SK-N-SH (cell line): ENCODE measurements around the gene DNAH7. TPM values are rescaled to one million over a fixed set of nuclear protein-coding genes. Genes with fewer than 3 reads are reported as not detected.

Experiments used
- CTCF ChIA-PET: fragments of 300-600, 350-600 bp; formaldehyde crosslinking; extraction: SDS; loops from one replicate; lab custom pipeline; 2021; lab: Yijun Ruan, JAX
- POLR2A ChIA-PET: fragments of 350-600 bp; sonication (Branson Sonifier 250); formaldehyde crosslinking; extraction: SDS; loops from one replicate; lab custom pipeline; 2020; ENCODE audit warnings: antibody characterized with exemption, inconsistent platforms; lab: Yijun Ruan, JAX
- DNase-seq: peaks from one replicate; pipeline ENCODE4 v3.0.0; 2012
- H2AFZ ChIP-seq: fragments of 200-600 bp; sonication (generic); 2 replicates; pipeline ENCODE4 v1.8.1; 2016; ENCODE audit warnings: antibody characterized with exemption, mild to moderate bottlenecking, low read depth
- H3F3A ChIP-seq: fragments of 200-600 bp; sonication (generic); replicated peaks from 2 replicates; pipeline ENCODE3; 2016; ENCODE audit warnings: antibody characterized with exemption, mild to moderate bottlenecking; ENCODE audit not compliant: insufficient read depth
- H3K27ac ChIP-seq, 2 experiments: fragments of 200-500 bp in 1 of 2; fragments of 200-600 bp in 1 of 2; sonication (Bioruptor generic) in 1 of 2; sonication (generic), shearing (Covaris generic) in 1 of 2; 2 replicates each; pipeline versions ENCODE4 v1.5.1 to v1.6.1; 2014 to 2016; ENCODE audit warnings: low read depth in 2 of 2, inconsistent platforms in 1 of 2, low read length in 1 of 2, mild to moderate bottlenecking in 1 of 2, mixed read lengths in 1 of 2
- H3K27me3 ChIP-seq: fragments of 200-600 bp; sonication (generic), shearing (Covaris generic); 2 replicates; pipeline ENCODE4 v1.6.1; 2016; ENCODE audit warnings: mixed run types; ENCODE audit not compliant: insufficient read depth
- H3K36me3 ChIP-seq, 2 experiments: fragments of 200-500 bp in 1 of 2; fragments of 200-600 bp in 1 of 2; sonication (Bioruptor generic) in 1 of 2; sonication (generic) in 1 of 2; replicated peaks in 1 of 2; 2 replicates each; pipeline versions ENCODE3 to v1.5.1; 2014 to 2016; ENCODE audit warnings: low read length in 1 of 2, mild to moderate bottlenecking in 1 of 2; ENCODE audit not compliant: insufficient read depth in 2 of 2, control insufficient read depth in 1 of 2
- H3K4me1 ChIP-seq, 2 experiments: fragments of 200-500 bp in 1 of 2; fragments of 200-600 bp in 1 of 2; sonication (Bioruptor generic) in 1 of 2; sonication (generic), shearing (Covaris generic) in 1 of 2; 2 replicates each; pipeline versions ENCODE4 v1.5.1 to v1.6.1; 2014 to 2016; ENCODE audit warnings: low read depth in 1 of 2, low read length in 1 of 2, mixed run types in 1 of 2; ENCODE audit not compliant: insufficient read depth in 2 of 2, control insufficient read depth in 1 of 2
- H3K4me2 ChIP-seq: fragments of 200-600 bp; sonication (generic), shearing (Covaris generic); 2 replicates; pipeline ENCODE4 v1.6.1; 2017; ENCODE audit warnings: mixed run types
- H3K4me3 ChIP-seq, 2 experiments: fragments of 200-500 bp in 1 of 2; fragments of 200-600 bp in 1 of 2; sonication (Bioruptor generic) in 1 of 2; sonication (generic), shearing (Covaris generic) in 1 of 2; 2 replicates each; pipeline versions ENCODE4 v1.5.1 to v1.8.1; 2014 to 2016; ENCODE audit warnings: low read depth in 2 of 2, inconsistent platforms in 1 of 2, low read length in 1 of 2, mild to moderate bottlenecking in 1 of 2, mixed read lengths in 1 of 2, moderate library complexity in 1 of 2
- H3K79me2 ChIP-seq: fragments of 200-600 bp; sonication (generic); 2 replicates; pipeline ENCODE4 v1.8.1; 2017; ENCODE audit warnings: mild to moderate bottlenecking; ENCODE audit not compliant: insufficient read depth
- H3K9ac ChIP-seq: fragments of 200-600 bp; sonication (generic); 2 replicates; pipeline ENCODE4 v1.6.1; 2017; ENCODE audit warnings: mixed run types
- H3K9me2 ChIP-seq: fragments of 200-600 bp; sonication (generic); 2 replicates; pipeline ENCODE4 v1.6.1; 2017; ENCODE audit warnings: mixed run types
- H3K9me3 ChIP-seq: fragments of 200-600 bp; sonication (generic); 2 replicates; pipeline ENCODE4 v1.6.1; 2017; ENCODE audit warnings: mixed run types, mild to moderate bottlenecking, moderate library complexity
- H4K20me1 ChIP-seq: fragments of 200-600 bp; sonication (generic); 2 replicates; pipeline ENCODE4 v1.6.1; 2017; ENCODE audit warnings: mild to moderate bottlenecking, mixed run types; ENCODE audit not compliant: insufficient read depth
- CHD2 ChIP-seq: fragments of 150-350 bp; IDR thresholded peaks from 2 replicates; pipeline ENCODE4 v1.6.1; 2018; ENCODE audit warnings: low read length; ENCODE audit not compliant: partially characterized antibody
- EP300 ChIP-seq, 2 experiments: IDR thresholded peaks; 2 replicates each; pipeline versions ENCODE4 v1.4.0 to v1.6.1; 2012; ENCODE audit warnings: borderline replicate concordance in 1 of 2, low read depth in 1 of 2, low read length in 1 of 2
- FOXM1 ChIP-seq: IDR thresholded peaks from 2 replicates; pipeline ENCODE4 v1.4.0; 2012; ENCODE audit warnings: low read depth, mild to moderate bottlenecking
- GATA2 ChIP-seq: sonication (generic); formaldehyde crosslinking; IDR thresholded peaks from 2 replicates; pipeline ENCODE4 v1.5.0; 2020; ENCODE audit warnings: mild to moderate bottlenecking, missing genetic modification reagents
- JUND ChIP-seq: IDR thresholded peaks from 2 replicates; pipeline ENCODE4 v1.4.0; 2012
- MAX ChIP-seq: IDR thresholded peaks from 2 replicates; pipeline ENCODE4 v1.4.0; 2012; ENCODE audit warnings: low read depth
- MEF2A ChIP-seq: IDR thresholded peaks from 2 replicates; pipeline ENCODE4 v1.4.0; 2012; ENCODE audit warnings: low read depth, borderline replicate concordance
- NFIC ChIP-seq: IDR thresholded peaks from 2 replicates; pipeline ENCODE4 v1.4.0; 2012; ENCODE audit warnings: borderline replicate concordance
- NRF1 ChIP-seq: IDR thresholded peaks from 2 replicates; pipeline ENCODE4 v1.6.1; 2012; ENCODE audit warnings: low read depth, mild to moderate bottlenecking, low read length
- PBX3 ChIP-seq: IDR thresholded peaks from 2 replicates; pipeline ENCODE4; 2012
- RAD21 ChIP-seq: IDR thresholded peaks from 2 replicates; pipeline ENCODE4 v1.6.1; 2012; ENCODE audit warnings: mild to moderate bottlenecking, low read length
- RCOR1 ChIP-seq: fragments of 150-350 bp; IDR thresholded peaks from 2 replicates; pipeline ENCODE4 v1.6.1; 2017; ENCODE audit warnings: antibody characterized with exemption, low read length
- REST ChIP-seq: IDR thresholded peaks from 2 replicates; pipeline ENCODE4 v1.6.1; 2012; ENCODE audit warnings: mild to moderate bottlenecking, low read depth, low read length, moderate library complexity
- RFX5 ChIP-seq: IDR thresholded peaks from 2 replicates; pipeline ENCODE4 v1.6.1; 2012; ENCODE audit warnings: mild to moderate bottlenecking, improper control_type of control experiment, low read length
- RXRA ChIP-seq: IDR thresholded peaks from 2 replicates; pipeline ENCODE4 v1.4.0; 2012; ENCODE audit warnings: low read depth, mild to moderate bottlenecking, borderline replicate concordance
- SMC3 ChIP-seq: IDR thresholded peaks from 2 replicates; pipeline ENCODE4 v1.6.1; 2012; ENCODE audit warnings: low read depth, low read length, improper control_type of control experiment
- TAF1 ChIP-seq: IDR thresholded peaks from 2 replicates; pipeline ENCODE4 v1.6.1; 2012; ENCODE audit warnings: low read depth, mild to moderate bottlenecking, low read length, moderate library complexity, borderline replicate concordance
- TCF12 ChIP-seq: IDR thresholded peaks from 2 replicates; pipeline ENCODE4 v1.4.0; 2012
- TEAD4 ChIP-seq: IDR thresholded peaks from 2 replicates; pipeline ENCODE4 v1.4.0; 2012; ENCODE audit warnings: mild to moderate bottlenecking, borderline replicate concordance; ENCODE audit not compliant: insufficient read depth
- USF1 ChIP-seq: IDR thresholded peaks from 2 replicates; pipeline ENCODE4 v1.4.0; 2012; ENCODE audit warnings: low read depth, borderline replicate concordance
- USF2 ChIP-seq: fragments of 150-350 bp; IDR thresholded peaks from 2 replicates; pipeline ENCODE4 v1.6.1; 2017; ENCODE audit warnings: antibody characterized with exemption, low read length, low read depth, borderline replicate concordance
- YY1 ChIP-seq: IDR thresholded peaks from 2 replicates; pipeline ENCODE4 v1.4.0; 2012; ENCODE audit warnings: low read depth, mild to moderate bottlenecking
- ZBTB33 ChIP-seq: IDR thresholded peaks from 2 replicates; pipeline ENCODE4 v1.4.0; 2012; ENCODE audit warnings: low read depth, borderline replicate concordance
- WGBS: methylation state at CpG from one replicate; pipeline ENCODE4 v1.1.6; 2017; ENCODE audit warnings: low lambda C conversion rate; 5-methylcytosine and 5-hydroxymethylcytosine counted together
- polyA plus RNA-seq, 3 experiments: library from polyadenylated mRNA; depleted of rRNA; stranded (reverse); fragments of >200 nt; gene quantifications; 2 replicates each; pipeline ENCODE4 v1.2.3, GENCODE V29; 2012

DNAH7 gene
- polyA plus RNA-seq, 1 of the 3 experiments (the other 2 are of a cell fraction) = 1.2 TPM

- no peak for TF ChIP-seq ZBTB33
- TF ChIP-seq TAF1 = no peak
- no peak for TF ChIP-seq TEAD4
- TF ChIP-seq EP300 (IDR thresholded peaks at IDR 0.05; ENCODE audit: borderline replicate concordance in 1 of 2, low read depth in 1 of 2, low read length in 1 of 2) = no peak
- TF ChIP-seq RFX5 = no peak
- TF ChIP-seq, all 33 proteins: peak for 0
These were observed 158.7 kb downstream of the DNAH7 start (continued) for GRCh38 chr2:195909926-195910325.

- Histone ChIP-seq H3F3A (no peaks in the 10 kb centered on the region), H4K20me1 (no peaks in the 10 kb centered on the region), H3K4me1 (no peaks in the 10 kb centered on the region), H3K36me3 (no peaks in the 10 kb centered on the region), H3K4me2 (no peak overlapping the region), H3K27ac (no peak overlapping the region), H3K9me3 (no peaks in the 10 kb centered on the region), H3K9me2 (no peaks in the 10 kb centered on the region), H3K4me3 (no peak overlapping the region), H3K79me2 (no peaks in the 10 kb centered on the region), H2AFZ (no peak overlapping the region), H3K9ac (no peak overlapping the region), H3K27me3 (no peaks in the 10 kb centered on the region)
- WGBS = 85% methylated on average over 5 of the region's 5 CpGs
- ChIA-PET POLR2A (no interaction called here), CTCF (no interaction called here)
- DNase-seq = no peak
- TF ChIP-seq FOXM1 (no peak), PBX3 (no peak), RXRA (no peak), NRF1 (no peak), USF2 (no peak), TAF1 (no peak), CHD2 (no peak), NFIC (no peak), RCOR1 (no peak), GATA2 (CRISPR knock-in tag) (no peak), EP300 (IDR thresholded peaks at IDR 0.05; ENCODE audit: borderline replicate concordance in 1 of 2, low read depth in 1 of 2, low read length in 1 of 2) (no peak), RAD21 (no peak), USF1 (no peak), JUND (no peak), TCF12 (no peak), MEF2A (no peak), YY1 (no peak), REST (no peak), MAX (no peak), SMC3 (no peak)
These were observed 161.2 kb downstream of the DNAH7 start for GRCh38 chr2:195907474-195907873.
